GM23338 (cell line): Measurements from ENCODE around the gene PIK3R3. TPM values are rescaled to one million over a fixed set of nuclear protein-coding genes. Genes with fewer than 3 reads are reported as not detected.

Experiments
- ATAC-seq: fragments of 200-7000 bp; cut with Tn5 transposase; 3 replicates; pipeline ENCODE4 v1.9.1; 2020
- DNase-seq: peaks from one replicate; pipeline ENCODE4 v3.0.0-alpha.2; 2015; ENCODE audit warnings: low spot score
- H2AFZ ChIP-seq: fragments of 200-600 bp; sonication (generic); 2 replicates; pipeline ENCODE4 v1.8.0; 2016; ENCODE audit warnings: antibody characterized with exemption, mild to moderate bottlenecking, moderate library complexity
- H3F3A ChIP-seq: fragments of 200-600 bp; sonication (generic); replicated peaks from 2 replicates; pipeline ENCODE4 v1.8.0; 2017; ENCODE audit warnings: antibody characterized with exemption, mixed run types, low read depth
- H3K27ac ChIP-seq: fragments of 200-600 bp; sonication (generic); 2 replicates; pipeline ENCODE4 v1.6.1; 2016; ENCODE audit warnings: low read depth
- H3K27me3 ChIP-seq: fragments of 200-600 bp; sonication (generic); 2 replicates; pipeline ENCODE4 v1.8.0; 2016; ENCODE audit warnings: mild to moderate bottlenecking, mixed run types, moderate library complexity; ENCODE audit not compliant: insufficient read depth
- H3K36me3 ChIP-seq: fragments of 200-600 bp; sonication (generic); 2 replicates; pipeline ENCODE4 v1.8.0; 2016; ENCODE audit warnings: mild to moderate bottlenecking; ENCODE audit not compliant: insufficient read depth
- H3K4me1 ChIP-seq: fragments of 200-600 bp; sonication (generic); 2 replicates; pipeline ENCODE4 v1.8.0; 2016; ENCODE audit warnings: mild to moderate bottlenecking, moderate library complexity; ENCODE audit not compliant: insufficient read depth
- H3K4me2 ChIP-seq: fragments of 200-600 bp; sonication (generic); 2 replicates; pipeline ENCODE4 v1.7.1; 2017; ENCODE audit warnings: mixed run types
- H3K4me3 ChIP-seq: fragments of 200-600 bp; sonication (generic); 2 replicates; pipeline ENCODE4 v1.6.1; 2016; ENCODE audit warnings: mixed run types
- H3K79me2 ChIP-seq: fragments of 200-600 bp; sonication (generic); replicated peaks from 2 replicates; pipeline ENCODE4 v1.8.0; 2017; ENCODE audit warnings: mild to moderate bottlenecking; ENCODE audit not compliant: insufficient read depth
- H3K9me2 ChIP-seq: fragments of 200-600 bp; sonication (generic); 2 replicates; pipeline ENCODE4 v1.8.0; 2017; ENCODE audit not compliant: insufficient read depth
- H4K20me1 ChIP-seq: fragments of 200-600 bp; sonication (generic); replicated peaks from 2 replicates; pipeline ENCODE4 v1.8.0; 2017; ENCODE audit warnings: mild to moderate bottlenecking; ENCODE audit not compliant: insufficient read depth
- H3K27ac Mint-ChIP-seq: 2 replicates; pipeline ENCODE4 v1.8.0; 2020; ENCODE audit warnings: inconsistent platforms, mild to moderate bottlenecking, moderate library complexity, mixed read lengths
- H3K27me3 Mint-ChIP-seq: 3 replicates; pipeline ENCODE4 v1.8.0; 2022; ENCODE audit warnings: low read depth, mild to moderate bottlenecking, moderate library complexity, mixed read lengths, inconsistent platforms; ENCODE audit not compliant: insufficient read depth, poor library complexity
- H3K36me3 Mint-ChIP-seq: 3 replicates; pipeline ENCODE4 v1.8.0; 2021; ENCODE audit warnings: low read depth, mild to moderate bottlenecking, inconsistent platforms, moderate library complexity, mixed read lengths
- H3K4me1 Mint-ChIP-seq: 3 replicates; pipeline ENCODE4 v1.8.0; 2020; ENCODE audit warnings: mild to moderate bottlenecking, inconsistent platforms, mixed read lengths
- H3K4me3 Mint-ChIP-seq: 3 replicates; pipeline ENCODE4 v1.8.0; 2021; ENCODE audit warnings: moderate library complexity, mild to moderate bottlenecking, inconsistent platforms, mixed read lengths
- H3K9me3 Mint-ChIP-seq: 3 replicates; pipeline ENCODE4 v1.8.0; 2020; ENCODE audit warnings: moderate library complexity, mild to moderate bottlenecking, inconsistent platforms, mixed read lengths
- CREB1 ChIP-seq: fragments of 250-450 bp; sonication (Bioruptor Pico); IDR thresholded peaks from 2 replicates; pipeline ENCODE4 v1.5.0; 2020; ENCODE audit warnings: low read depth, mild to moderate bottlenecking, moderate library complexity
- CTCF ChIP-seq, 2 experiments: fragments of 200-600 bp in 1 of 2; sonication (generic) in 1 of 2; conservative IDR thresholded peaks; 2 replicates each; pipeline versions ENCODE4 v1.5.1 to v1.6.1; 2016 to 2017; ENCODE audit warnings: antibody characterized with exemption in 2 of 2, low read depth in 2 of 2, mild to moderate bottlenecking in 2 of 2, moderate library complexity in 1 of 2
- ETS1 ChIP-seq: IDR thresholded peaks from 2 replicates; pipeline ENCODE4 v1.6.1; 2016; ENCODE audit warnings: antibody characterized with exemption
- EZH2 ChIP-seq: fragments of 200-600 bp; sonication (generic); IDR thresholded peaks from one replicate; pipeline ENCODE4 v1.8.0; 2017; ENCODE audit warnings: antibody characterized with exemption, mild to moderate bottlenecking, low read depth; ENCODE audit not compliant: unreplicated experiment
- EZH2phosphoT487 ChIP-seq: fragments of 200-600 bp; sonication (generic); IDR thresholded peaks from one replicate; pipeline ENCODE4 v1.8.1; 2018; ENCODE audit warnings: antibody characterized with exemption; ENCODE audit not compliant: unreplicated experiment
- JUNB ChIP-seq: IDR thresholded peaks from one replicate; pipeline ENCODE4 v1.6.1; 2016; ENCODE audit warnings: antibody characterized with exemption; ENCODE audit not compliant: unreplicated experiment
- NANOG ChIP-seq: IDR thresholded peaks from 2 replicates; pipeline ENCODE4 v1.6.1; 2016; ENCODE audit warnings: antibody characterized with exemption, borderline replicate concordance
- POLR2AphosphoS5 ChIP-seq: IDR thresholded peaks from 2 replicates; pipeline ENCODE4 v1.6.1; 2016; ENCODE audit warnings: antibody characterized with exemption, low read depth
- REST ChIP-seq: IDR thresholded peaks from one replicate; pipeline ENCODE4 v1.6.1; 2018; ENCODE audit warnings: antibody characterized with exemption; ENCODE audit not compliant: unreplicated experiment
- STAT1 ChIP-seq: IDR thresholded peaks from one replicate; pipeline ENCODE4 v1.6.1; 2016; ENCODE audit warnings: antibody characterized with exemption; ENCODE audit not compliant: unreplicated experiment
- ZNF114 ChIP-seq: fragments of 250-450 bp; sonication (Bioruptor Pico); IDR thresholded peaks from 2 replicates; pipeline ENCODE4 v1.5.0; 2020; ENCODE audit warnings: mild to moderate bottlenecking, moderate library complexity
- ZNF331 ChIP-seq: fragments of 250-450 bp; sonication (Bioruptor Pico); IDR thresholded peaks from 2 replicates; pipeline ENCODE4 v1.5.0; 2020; ENCODE audit warnings: low read depth, mild to moderate bottlenecking, moderate library complexity
- ZNF462 ChIP-seq: fragments of 250-450 bp; sonication (Bioruptor Pico); IDR thresholded peaks from 2 replicates; pipeline ENCODE4 v1.5.0; 2020; ENCODE audit warnings: mild to moderate bottlenecking, moderate library complexity
- polyA plus RNA-seq: library from polyadenylated mRNA; unstranded; fragments of >200 nt; fragmentation: Nextera tagmentation; extraction: Ambion mirVana; gene quantifications from 2 replicates; pipeline ENCODE4 v1.2.1, GENCODE V29; 2016
- total RNA-seq: library from RNA; depleted of rRNA; stranded (reverse); fragments of >200 nt; shearing (Covaris generic); gene quantifications from 2 replicates; pipeline ENCODE4 v1.2.3, GENCODE V29; 2014

Gene PIK3R3
- total and polyA plus RNA-seq, 2 experiments from 2014 or later, result 7.5 to 8.6 TPM

- H3K4me1 ChIP-seq, result peaks cover 10% of the 10 kb centered on the region
- H3K79me2 ChIP-seq, result no peaks in the 10 kb centered on the region
- no peak overlapping the region for H3K27ac ChIP-seq
- H3K27me3 ChIP-seq, result no peaks in the 10 kb centered on the region
- ATAC-seq (no peak), DNase-seq (no peak)
- Mint-ChIP-seq H3K9me3 (no peaks in the 10 kb centered on the region), H3K4me3 (no peak overlapping the region), H3K4me1 (peaks cover 15% of the 10 kb centered on the region), H3K36me3 (no peaks in the 10 kb centered on the region), H3K27ac (no peak overlapping the region), H3K27me3 (peaks cover 5% of the 10 kb centered on the region)
- H2AFZ ChIP-seq, result no peak overlapping the region
- no peaks in the 10 kb centered on the region for H3K36me3 ChIP-seq
- no peak for TF ChIP-seq STAT1
- no peak for TF ChIP-seq REST
- TF ChIP-seq ZNF114, result no peak
- TF ChIP-seq ETS1, result no peak
- TF ChIP-seq POLR2AphosphoS5, result no peak
- TF ChIP-seq JUNB, result no peak
- no peak for TF ChIP-seq ZNF331
- no peak for TF ChIP-seq NANOG
- TF ChIP-seq EZH2phosphoT487, result no peak
- no peak for TF ChIP-seq ZNF462 (CRISPR knock-in tag)
- TF ChIP-seq CTCF (conservative IDR thresholded peaks at IDR 0.05; ENCODE audit: low read depth in 2 of 2), result no peak
- no peak for TF ChIP-seq CREB1 (CRISPR knock-in tag)
- no peak for TF ChIP-seq EZH2
- H3F3A ChIP-seq, result peaks cover 4% of the 10 kb centered on the region; the same call in 1 of the 2 replicates
- H4K20me1 ChIP-seq, result no peaks in the 10 kb centered on the region
- H3K4me3 ChIP-seq, result no peak overlapping the region
- H3K4me2 ChIP-seq, result no peak overlapping the region
- no peaks in the 10 kb centered on the region; the same call in 1 of the 2 replicates for H3K9me2 ChIP-seq
These were observed 5.5 kb upstream of the PIK3R3 start for GRCh38 chr1:46137916-46138315.
